HL-60 (cell line): Measurements from ENCODE around the gene MAP2.

Source experiments
- TF ChIP-seq, protein P1 (sequence below): IDR thresholded peaks from 2 replicates; pipeline ENCODE4 v1.6.1; 2012; ENCODE audit warnings: low read depth; ENCODE audit not compliant: insufficient replicate concordance
- TF ChIP-seq, protein P2 (sequence below): IDR thresholded peaks from one replicate; pipeline ENCODE4 v1.5.1; 2011; ENCODE audit warnings: low read length, control low read depth, inconsistent platforms; ENCODE audit not compliant: insufficient read depth

DNA sequence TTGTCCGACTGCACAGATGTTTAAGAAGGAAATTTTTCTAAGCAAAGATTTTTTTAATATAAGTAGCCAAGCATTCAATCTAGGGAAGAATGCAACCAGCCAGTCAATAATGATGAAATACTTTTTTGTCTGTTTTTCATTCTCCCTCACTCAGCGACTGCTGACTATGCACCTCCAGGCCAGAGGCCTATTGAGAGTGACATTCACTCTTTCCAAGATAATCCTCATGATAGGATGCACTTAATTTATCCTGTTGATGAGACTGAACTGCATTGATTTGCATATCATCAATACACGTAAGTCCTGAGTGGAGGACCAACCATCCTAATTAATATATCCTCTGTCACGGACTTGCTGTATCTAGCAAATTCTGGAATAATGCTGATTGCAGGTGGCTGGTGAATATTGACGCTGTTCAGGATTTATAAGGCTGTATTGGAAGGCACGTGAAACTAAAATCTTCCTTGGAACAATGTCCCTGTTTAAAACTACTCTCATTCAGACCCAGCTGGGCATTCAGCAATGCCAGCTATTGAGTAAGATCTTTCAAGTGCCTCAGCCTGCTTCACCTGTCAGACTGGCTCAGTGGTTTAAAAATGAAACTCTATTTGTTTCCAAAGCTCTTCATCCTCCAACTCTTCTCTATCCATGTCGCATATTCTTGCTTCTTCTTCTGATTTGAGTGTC, 142.2 kb downstream of the MAP2 start:
- TF ChIP-seq, protein P1, sequence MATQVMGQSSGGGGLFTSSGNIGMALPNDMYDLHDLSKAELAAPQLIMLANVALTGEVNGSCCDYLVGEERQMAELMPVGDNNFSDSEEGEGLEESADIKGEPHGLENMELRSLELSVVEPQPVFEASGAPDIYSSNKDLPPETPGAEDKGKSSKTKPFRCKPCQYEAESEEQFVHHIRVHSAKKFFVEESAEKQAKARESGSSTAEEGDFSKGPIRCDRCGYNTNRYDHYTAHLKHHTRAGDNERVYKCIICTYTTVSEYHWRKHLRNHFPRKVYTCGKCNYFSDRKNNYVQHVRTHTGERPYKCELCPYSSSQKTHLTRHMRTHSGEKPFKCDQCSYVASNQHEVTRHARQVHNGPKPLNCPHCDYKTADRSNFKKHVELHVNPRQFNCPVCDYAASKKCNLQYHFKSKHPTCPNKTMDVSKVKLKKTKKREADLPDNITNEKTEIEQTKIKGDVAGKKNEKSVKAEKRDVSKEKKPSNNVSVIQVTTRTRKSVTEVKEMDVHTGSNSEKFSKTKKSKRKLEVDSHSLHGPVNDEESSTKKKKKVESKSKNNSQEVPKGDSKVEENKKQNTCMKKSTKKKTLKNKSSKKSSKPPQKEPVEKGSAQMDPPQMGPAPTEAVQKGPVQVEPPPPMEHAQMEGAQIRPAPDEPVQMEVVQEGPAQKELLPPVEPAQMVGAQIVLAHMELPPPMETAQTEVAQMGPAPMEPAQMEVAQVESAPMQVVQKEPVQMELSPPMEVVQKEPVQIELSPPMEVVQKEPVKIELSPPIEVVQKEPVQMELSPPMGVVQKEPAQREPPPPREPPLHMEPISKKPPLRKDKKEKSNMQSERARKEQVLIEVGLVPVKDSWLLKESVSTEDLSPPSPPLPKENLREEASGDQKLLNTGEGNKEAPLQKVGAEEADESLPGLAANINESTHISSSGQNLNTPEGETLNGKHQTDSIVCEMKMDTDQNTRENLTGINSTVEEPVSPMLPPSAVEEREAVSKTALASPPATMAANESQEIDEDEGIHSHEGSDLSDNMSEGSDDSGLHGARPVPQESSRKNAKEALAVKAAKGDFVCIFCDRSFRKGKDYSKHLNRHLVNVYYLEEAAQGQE: no peak
- TF ChIP-seq, protein P2, sequence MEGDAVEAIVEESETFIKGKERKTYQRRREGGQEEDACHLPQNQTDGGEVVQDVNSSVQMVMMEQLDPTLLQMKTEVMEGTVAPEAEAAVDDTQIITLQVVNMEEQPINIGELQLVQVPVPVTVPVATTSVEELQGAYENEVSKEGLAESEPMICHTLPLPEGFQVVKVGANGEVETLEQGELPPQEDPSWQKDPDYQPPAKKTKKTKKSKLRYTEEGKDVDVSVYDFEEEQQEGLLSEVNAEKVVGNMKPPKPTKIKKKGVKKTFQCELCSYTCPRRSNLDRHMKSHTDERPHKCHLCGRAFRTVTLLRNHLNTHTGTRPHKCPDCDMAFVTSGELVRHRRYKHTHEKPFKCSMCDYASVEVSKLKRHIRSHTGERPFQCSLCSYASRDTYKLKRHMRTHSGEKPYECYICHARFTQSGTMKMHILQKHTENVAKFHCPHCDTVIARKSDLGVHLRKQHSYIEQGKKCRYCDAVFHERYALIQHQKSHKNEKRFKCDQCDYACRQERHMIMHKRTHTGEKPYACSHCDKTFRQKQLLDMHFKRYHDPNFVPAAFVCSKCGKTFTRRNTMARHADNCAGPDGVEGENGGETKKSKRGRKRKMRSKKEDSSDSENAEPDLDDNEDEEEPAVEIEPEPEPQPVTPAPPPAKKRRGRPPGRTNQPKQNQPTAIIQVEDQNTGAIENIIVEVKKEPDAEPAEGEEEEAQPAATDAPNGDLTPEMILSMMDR: no peak
